NT2/D1 (cell line): Measurements from ENCODE around the gene STX8.

Experiments
- YY1 ChIP-seq: IDR thresholded peaks from 2 replicates; pipeline ENCODE4 v1.6.1; 2011; ENCODE audit not compliant: insufficient read length, insufficient read depth
- ZNF274 ChIP-seq: IDR thresholded peaks from 2 replicates; pipeline ENCODE4 v1.6.1; 2011; ENCODE audit warnings: mild to moderate bottlenecking, low read depth, low read length

DNA sequence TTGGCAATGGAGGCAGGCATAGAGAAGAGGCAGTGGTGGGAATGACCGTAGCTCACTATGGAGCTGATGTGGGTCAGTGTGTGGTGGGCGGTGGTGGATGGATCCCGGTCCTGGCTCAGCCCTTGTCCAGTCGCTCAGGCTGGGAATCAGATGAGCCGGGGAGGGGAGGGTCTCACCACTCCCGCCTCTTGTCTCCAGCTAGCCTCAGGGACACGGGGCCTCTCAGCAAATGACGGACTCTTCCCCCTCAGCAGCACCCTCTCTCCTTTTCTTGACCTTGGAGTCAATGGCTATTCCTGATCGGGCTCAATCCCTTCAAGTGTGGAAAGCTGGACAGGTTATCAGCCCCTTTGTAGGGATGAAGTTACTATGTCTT, 345.8 kb downstream of the STX8 start:
- TF ChIP-seq YY1, result no peak
- TF ChIP-seq ZNF274, result no peak
